ENCODE results near the gene BSX.

BSX gene

GRCh38 chr11:122981388-122982264 is at the start of gene BSX:
Gene BSX, minus strand, starts transcription at chr11:122981834. Its CDS starts 163 bp downstream, at chr11:122981671.
- peak; percentile 56 for DNase-seq (ENCODE audit: low read depth)
- TF ChIP-seq CTCF (IDR thresholded peaks at IDR 0.05; ENCODE audit: low read length, missing control alignments), result no peak
- no peak within 1 kb of the TSS for H3K4me3 ChIP-seq (replicated peaks; ENCODE audit: low read depth, low read length)

- TF ChIP-seq CTCF (IDR thresholded peaks at IDR 0.05; ENCODE audit: low read length, missing control alignments), result no peak
Observed at GRCh38 chr11:123030517-123030916, 48.9 kb upstream of the BSX start.

GRCh38 chr11:123020968-123021367 is 39.3 kb upstream of the BSX start:
- H3K4me3 ChIP-seq (replicated peaks; ENCODE audit: low read depth, low read length), result no peak overlapping the region
- peak; percentile 66 for DNase-seq (ENCODE audit: low read depth)
- peak; percentile 79 for TF ChIP-seq CTCF (IDR thresholded peaks at IDR 0.05; ENCODE audit: low read length, missing control alignments)

More at GRCh38 chr11:123030517-123030916, 48.9 kb upstream of the BSX start:
- H3K4me3 ChIP-seq (replicated peaks; ENCODE audit: low read depth, low read length), result no peak overlapping the region
- DNase-seq (ENCODE audit: low read depth), result no peak

GRCh38 chr11:123018702-123019101 is 37.1 kb upstream of the BSX start:
- no peak for TF ChIP-seq CTCF (IDR thresholded peaks at IDR 0.05; ENCODE audit: low read length, missing control alignments)
- no peak for DNase-seq (ENCODE audit: low read depth)
- H3K4me3 ChIP-seq (replicated peaks; ENCODE audit: low read depth, low read length), result no peak overlapping the region

GRCh38 chr11:123011510-123011909 is 29.9 kb upstream of the BSX start:
- no peak for DNase-seq (ENCODE audit: low read depth)
- no peak for TF ChIP-seq CTCF (IDR thresholded peaks at IDR 0.05; ENCODE audit: low read length, missing control alignments)

GRCh38 chr11:123006860-123007542 is 25.4 kb upstream of the BSX start:
- no peak for TF ChIP-seq CTCF (IDR thresholded peaks at IDR 0.05; ENCODE audit: low read length, missing control alignments)
- H3K4me3 ChIP-seq (replicated peaks; ENCODE audit: low read depth, low read length), result no peak overlapping the region
- DNase-seq (ENCODE audit: low read depth), result no peak

More at GRCh38 chr11:123011510-123011909, 29.9 kb upstream of the BSX start:
- H3K4me3 ChIP-seq (replicated peaks; ENCODE audit: low read depth, low read length), result no peak overlapping the region

Measured in fibroblast of pulmonary artery (primary cell).